ENCODE data around the gene SGSM2.

DNA sequence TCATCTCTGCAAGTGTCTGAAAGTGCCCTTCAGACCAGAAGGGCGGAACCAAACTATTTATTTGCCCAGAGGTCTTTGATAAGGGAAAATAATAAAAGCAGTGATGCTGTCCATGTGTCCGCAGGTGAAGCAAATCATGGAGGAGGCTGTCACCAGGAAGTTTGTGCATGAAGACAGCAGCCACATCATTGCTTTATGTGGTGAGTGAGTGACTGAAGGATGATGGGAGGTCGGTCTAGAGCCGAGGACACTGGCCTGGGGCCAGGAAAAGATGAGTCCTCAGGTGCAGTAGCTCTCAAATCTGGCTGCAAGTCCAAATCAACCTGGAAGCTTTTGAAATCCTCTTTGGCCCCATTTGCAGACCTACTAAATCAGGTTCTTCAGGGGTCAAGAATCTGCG is 6.1 kb downstream of the SGSM2 start:
- TF ChIP-seq POLR2AphosphoS5 (IDR thresholded peaks at IDR 0.05; ENCODE audit: borderline replicate concordance, low read depth, low read length) (no peak), EZH2 (IDR thresholded peaks at IDR 0.05) (no peak), FOXP2 (optimal IDR thresholded peaks at IDR 0.05; ENCODE audit: control extremely low read depth, extremely low read length, insufficient read depth) (no peak)
